Sigmoid colon (tissue), 4 donors: ENCODE measurements around the gene SMC1B.

Source experiments
- EP300 ChIP-seq, 4 donors: sonication (generic); formaldehyde crosslinking; IDR thresholded peaks; one replicate each; pipeline ENCODE4 v1.6.1; 2017; ENCODE audit warnings: antibody characterized with exemption in 4 of 4
- POLR2A ChIP-seq, 2 donors: fragments of 450-650 bp; IDR thresholded peaks; one replicate each; pipeline ENCODE4 v1.6.1; 2016; ENCODE audit warnings: antibody characterized with exemption in 2 of 2, mild to moderate bottlenecking in 2 of 2, moderate library complexity in 2 of 2
- POLR2AphosphoS5 ChIP-seq, 4 donors: sonication (generic); formaldehyde crosslinking; IDR thresholded peaks; one replicate each; pipeline ENCODE4 v1.6.1; 2017; ENCODE audit warnings: antibody characterized with exemption in 4 of 4
- TF ChIP-seq, protein P1 (sequence below), 4 experiments: fragments of 450-650 bp in 3 of 4; fragments of 200-600 bp in 1 of 4; IDR thresholded peaks; one replicate each; pipeline ENCODE4 v1.5.1; 2016 to 2019; ENCODE audit warnings: antibody characterized with exemption in 4 of 4, mild to moderate bottlenecking in 3 of 4, moderate library complexity in 2 of 4

DNA sequence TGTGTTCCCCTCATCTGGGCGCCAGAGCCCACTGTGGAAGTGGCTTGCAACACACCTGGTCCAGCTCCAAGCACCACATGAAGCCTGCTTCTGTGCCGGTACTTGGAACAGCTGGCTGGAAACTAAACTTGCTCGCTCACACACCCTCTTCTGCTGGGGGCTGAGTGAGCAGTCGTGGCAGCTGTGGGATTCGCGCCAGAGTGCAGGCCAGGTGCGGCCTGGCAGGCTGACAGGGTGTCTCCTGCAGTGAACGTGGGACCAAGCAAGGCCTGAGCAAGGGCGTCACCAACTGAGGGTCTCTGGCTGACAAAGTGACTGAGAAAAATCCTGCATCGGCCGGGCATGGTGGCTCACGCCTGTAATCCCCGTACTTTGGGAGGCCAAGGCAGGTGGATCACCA is 15.2 kb downstream of the SMC1B start:
- TF ChIP-seq POLR2AphosphoS5 (IDR thresholded peaks at IDR 0.05): no peak
- TF ChIP-seq, protein P1, sequence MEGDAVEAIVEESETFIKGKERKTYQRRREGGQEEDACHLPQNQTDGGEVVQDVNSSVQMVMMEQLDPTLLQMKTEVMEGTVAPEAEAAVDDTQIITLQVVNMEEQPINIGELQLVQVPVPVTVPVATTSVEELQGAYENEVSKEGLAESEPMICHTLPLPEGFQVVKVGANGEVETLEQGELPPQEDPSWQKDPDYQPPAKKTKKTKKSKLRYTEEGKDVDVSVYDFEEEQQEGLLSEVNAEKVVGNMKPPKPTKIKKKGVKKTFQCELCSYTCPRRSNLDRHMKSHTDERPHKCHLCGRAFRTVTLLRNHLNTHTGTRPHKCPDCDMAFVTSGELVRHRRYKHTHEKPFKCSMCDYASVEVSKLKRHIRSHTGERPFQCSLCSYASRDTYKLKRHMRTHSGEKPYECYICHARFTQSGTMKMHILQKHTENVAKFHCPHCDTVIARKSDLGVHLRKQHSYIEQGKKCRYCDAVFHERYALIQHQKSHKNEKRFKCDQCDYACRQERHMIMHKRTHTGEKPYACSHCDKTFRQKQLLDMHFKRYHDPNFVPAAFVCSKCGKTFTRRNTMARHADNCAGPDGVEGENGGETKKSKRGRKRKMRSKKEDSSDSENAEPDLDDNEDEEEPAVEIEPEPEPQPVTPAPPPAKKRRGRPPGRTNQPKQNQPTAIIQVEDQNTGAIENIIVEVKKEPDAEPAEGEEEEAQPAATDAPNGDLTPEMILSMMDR (IDR thresholded peaks at IDR 0.05): no peak
- TF ChIP-seq POLR2A (IDR thresholded peaks at IDR 0.05): no peak
- no peak for TF ChIP-seq EP300 (IDR thresholded peaks at IDR 0.05)
